DND-41 (cell line): ENCODE data around the gene GCC1.
A peak's percentile ranks its signal among the peaks of the same experiment; 100 is the strongest.

ENCODE experiments used
- ATAC-seq: fragments of 200-7000 bp; cut with Tn5 transposase; 3 replicates; pipeline ENCODE4 v1.9.1; 2021; ENCODE audit warnings: low read depth; ENCODE audit not compliant: insufficient read depth
- DNase-seq: peaks from one replicate; pipeline ENCODE4 v3.0.0-alpha.2; 2020
- H2AFZ ChIP-seq: 2 replicates; pipeline ENCODE4 v1.6.0; 2012; ENCODE audit warnings: low read depth, low read length
- H3K27ac ChIP-seq: 2 replicates; pipeline ENCODE4 v1.5.1; 2012; ENCODE audit warnings: low read length, inconsistent platforms
- H3K27me3 ChIP-seq: fragments of 200-600 bp; sonication (generic); 2 replicates; pipeline ENCODE4 v1.6.0; 2012; ENCODE audit warnings: low read length, mild to moderate bottlenecking, inconsistent platforms; ENCODE audit not compliant: insufficient read depth, poor library complexity
- H3K36me3 ChIP-seq: 2 replicates; pipeline ENCODE4 v1.5.1; 2012; ENCODE audit warnings: low read length, inconsistent platforms; ENCODE audit not compliant: insufficient read depth
- H3K4me1 ChIP-seq: 2 replicates; pipeline ENCODE4 v1.5.1; 2012; ENCODE audit warnings: mild to moderate bottlenecking, low read length; ENCODE audit not compliant: insufficient read depth
- H3K4me2 ChIP-seq: 2 replicates; pipeline ENCODE4 v1.6.0; 2012; ENCODE audit warnings: mild to moderate bottlenecking, moderate library complexity, low read length, inconsistent platforms; ENCODE audit not compliant: insufficient read depth
- H3K4me3 ChIP-seq, 2 experiments: fragments of 200-600 bp in 1 of 2; shearing (Covaris generic) in 1 of 2; 2 replicates each; pipeline ENCODE4 v1.5.1; 2012 to 2016; ENCODE audit warnings: inconsistent platforms in 2 of 2, low read length in 2 of 2, mild to moderate bottlenecking in 2 of 2, low read depth in 1 of 2, moderate library complexity in 1 of 2
- H3K79me2 ChIP-seq: 2 replicates; pipeline ENCODE4 v1.6.0; 2012; ENCODE audit warnings: low read length, inconsistent platforms; ENCODE audit not compliant: insufficient read depth
- H3K9ac ChIP-seq: 2 replicates; pipeline ENCODE4 v1.6.0; 2012; ENCODE audit warnings: low read depth, mild to moderate bottlenecking, inconsistent platforms, low read length, moderate library complexity
- H3K9me3 ChIP-seq: 2 replicates; pipeline ENCODE4 v1.5.1; 2012; ENCODE audit warnings: low read length, moderate library complexity, mild to moderate bottlenecking, inconsistent platforms; ENCODE audit not compliant: insufficient read depth, severe bottlenecking
- H4K20me1 ChIP-seq: 2 replicates; pipeline ENCODE4 v1.6.0; 2012; ENCODE audit warnings: low read length; ENCODE audit not compliant: insufficient read depth
- EZH2 ChIP-seq: IDR thresholded peaks from 3 replicates; pipeline ENCODE4 v1.6.1; 2012; ENCODE audit warnings: borderline replicate concordance, low read depth, mild to moderate bottlenecking, moderate library complexity, low read length, inconsistent platforms; ENCODE audit not compliant: severe bottlenecking
- TF ChIP-seq, protein P1 (sequence below): IDR thresholded peaks from 2 replicates; pipeline ENCODE4 v1.5.1; 2012; ENCODE audit warnings: borderline replicate concordance, low read length, moderate library complexity, mild to moderate bottlenecking; ENCODE audit not compliant: poor library complexity, severe bottlenecking; ENCODE audit errors: extremely low read depth

The GCC1 gene

DNA sequence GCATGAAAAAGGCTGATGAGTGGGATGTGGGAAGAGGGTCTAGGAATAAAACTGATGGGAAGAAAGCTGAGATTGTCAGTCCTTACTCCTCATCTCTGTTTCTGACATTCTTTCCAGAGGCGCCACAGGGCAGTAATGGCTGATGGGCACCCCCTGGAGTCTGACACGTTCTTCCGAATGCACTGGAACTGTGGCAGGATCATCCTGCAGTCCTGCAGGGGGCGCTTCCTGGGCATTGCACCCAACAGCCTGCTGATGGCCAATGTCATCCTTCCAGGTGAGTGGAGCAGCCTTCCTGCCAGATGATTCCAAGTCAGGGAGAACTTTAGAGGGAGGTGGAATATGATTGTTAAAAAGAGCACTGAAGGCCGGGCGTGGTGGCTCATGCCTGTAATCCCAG is 12.9 kb upstream of the GCC1 start:
- no peaks in the 10 kb centered on the region for H3K9me3 ChIP-seq
- no peaks in the 10 kb centered on the region; the same call in 1 of the 2 replicates for H4K20me1 ChIP-seq
- ATAC-seq (no peak), DNase-seq (no peak)
- H3K79me2 ChIP-seq, result no peaks in the 10 kb centered on the region
- no peak overlapping the region for H3K4me3 ChIP-seq
- H3K27ac ChIP-seq, result no peak overlapping the region
- H3K4me2 ChIP-seq, result no peak overlapping the region
- H3K9ac ChIP-seq, result no peak overlapping the region
- H2AFZ ChIP-seq, result no peak overlapping the region
- H3K36me3 ChIP-seq, result no peaks in the 10 kb centered on the region
- H3K4me1 ChIP-seq, result no peaks in the 10 kb centered on the region
- TF ChIP-seq, protein P1, sequence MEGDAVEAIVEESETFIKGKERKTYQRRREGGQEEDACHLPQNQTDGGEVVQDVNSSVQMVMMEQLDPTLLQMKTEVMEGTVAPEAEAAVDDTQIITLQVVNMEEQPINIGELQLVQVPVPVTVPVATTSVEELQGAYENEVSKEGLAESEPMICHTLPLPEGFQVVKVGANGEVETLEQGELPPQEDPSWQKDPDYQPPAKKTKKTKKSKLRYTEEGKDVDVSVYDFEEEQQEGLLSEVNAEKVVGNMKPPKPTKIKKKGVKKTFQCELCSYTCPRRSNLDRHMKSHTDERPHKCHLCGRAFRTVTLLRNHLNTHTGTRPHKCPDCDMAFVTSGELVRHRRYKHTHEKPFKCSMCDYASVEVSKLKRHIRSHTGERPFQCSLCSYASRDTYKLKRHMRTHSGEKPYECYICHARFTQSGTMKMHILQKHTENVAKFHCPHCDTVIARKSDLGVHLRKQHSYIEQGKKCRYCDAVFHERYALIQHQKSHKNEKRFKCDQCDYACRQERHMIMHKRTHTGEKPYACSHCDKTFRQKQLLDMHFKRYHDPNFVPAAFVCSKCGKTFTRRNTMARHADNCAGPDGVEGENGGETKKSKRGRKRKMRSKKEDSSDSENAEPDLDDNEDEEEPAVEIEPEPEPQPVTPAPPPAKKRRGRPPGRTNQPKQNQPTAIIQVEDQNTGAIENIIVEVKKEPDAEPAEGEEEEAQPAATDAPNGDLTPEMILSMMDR, result peak; percentile 29
- TF ChIP-seq EZH2, result no peak
- no peaks in the 10 kb centered on the region for H3K27me3 ChIP-seq

DNA sequence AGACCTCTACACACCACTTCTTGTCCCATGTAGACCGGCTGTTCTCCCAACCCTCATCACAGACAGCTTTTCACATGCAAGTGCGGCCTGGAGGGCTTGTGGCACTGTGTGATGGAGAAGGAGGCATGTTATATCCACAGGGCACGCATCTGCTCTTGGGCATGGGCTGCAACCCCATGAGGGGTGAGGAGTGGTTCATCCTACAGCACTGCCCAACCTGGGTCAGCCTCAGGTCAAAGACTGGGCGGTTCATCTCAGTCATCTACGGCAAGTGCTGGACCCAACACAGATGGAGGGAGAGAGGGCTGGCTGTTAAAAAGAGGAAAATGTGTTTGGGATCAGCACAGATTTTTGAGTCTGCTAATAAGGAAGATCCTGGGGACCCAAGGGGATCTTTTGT is 10.3 kb upstream of the GCC1 start:
- Histone ChIP-seq H3K79me2 (no peaks in the 10 kb centered on the region), H3K4me3 (no peak overlapping the region), H3K4me1 (no peaks in the 10 kb centered on the region), H4K20me1 (no peaks in the 10 kb centered on the region; the same call in 1 of the 2 replicates), H3K9ac (no peak overlapping the region), H3K9me3 (no peaks in the 10 kb centered on the region), H3K27ac (no peak overlapping the region), H3K36me3 (peaks cover 12% of the 10 kb centered on the region), H3K4me2 (no peak overlapping the region), H2AFZ (no peak overlapping the region), H3K27me3 (no peaks in the 10 kb centered on the region)
- TF ChIP-seq, protein P1, result no peak
- TF ChIP-seq EZH2, result no peak
- no peak for DNase-seq
- no peak for ATAC-seq

DNA sequence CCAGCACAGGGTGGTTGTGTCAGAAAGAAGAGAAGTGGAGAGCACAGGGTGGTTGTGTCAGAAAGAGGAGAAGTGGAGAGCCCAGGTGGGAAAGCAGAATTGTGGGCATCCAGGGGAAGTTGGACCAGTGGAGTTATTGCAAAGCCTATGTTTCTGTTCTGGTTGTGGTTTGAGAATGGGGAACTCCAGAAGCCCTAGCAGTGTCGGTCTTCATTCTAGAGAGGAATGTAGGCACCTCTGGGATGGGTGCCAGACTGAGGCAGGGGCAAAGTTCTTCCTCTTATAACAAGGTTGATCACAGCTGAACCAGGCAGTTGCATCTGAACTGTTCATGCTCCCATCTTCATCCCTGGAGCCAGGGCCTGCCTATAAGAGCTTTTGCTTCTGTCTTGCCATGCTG is 9.1 kb upstream of the GCC1 start:
- Histone ChIP-seq H3K4me2 (no peak overlapping the region), H3K36me3 (peaks cover 22% of the 10 kb centered on the region), H3K27ac (no peak overlapping the region), H3K9me3 (no peaks in the 10 kb centered on the region), H3K4me3 (no peak overlapping the region), H3K9ac (no peak overlapping the region), H3K79me2 (peaks cover 1% of the 10 kb centered on the region; the same call in 1 of the 2 replicates), H3K4me1 (peaks cover 6% of the 10 kb centered on the region), H4K20me1 (peaks cover under 1% of the 10 kb centered on the region; the same call in 1 of the 2 replicates), H3K27me3 (no peaks in the 10 kb centered on the region), H2AFZ (no peak overlapping the region; the same call in 1 of the 2 replicates)
- TF ChIP-seq, protein P1, result no peak
- TF ChIP-seq EZH2, result no peak
- no peak for DNase-seq
- ATAC-seq, result no peak

DNA sequence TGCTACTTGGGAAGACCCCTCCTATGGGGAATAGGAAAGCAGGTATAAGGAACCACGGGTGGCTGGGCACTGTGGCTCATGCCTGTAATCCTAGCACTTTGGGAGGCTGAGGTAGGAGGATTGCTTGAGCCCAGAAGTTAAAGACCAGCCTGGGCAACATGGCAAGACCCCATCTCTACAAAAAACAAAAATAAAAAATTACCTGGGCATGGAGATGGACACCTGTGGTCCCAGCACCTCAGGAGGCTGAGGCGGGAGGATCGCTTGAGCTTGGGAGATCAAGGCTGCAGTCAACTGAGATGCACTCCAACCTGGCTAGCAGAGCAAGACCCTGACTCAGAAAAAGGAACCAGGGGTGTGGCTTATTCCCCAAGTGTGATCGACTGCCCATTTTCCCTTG is 7.2 kb upstream of the GCC1 start:
- peaks cover 20% of the 10 kb centered on the region for H3K4me1 ChIP-seq

More for the DNA sequence above, 7.2 kb upstream of the GCC1 start:
- H3K4me3 ChIP-seq, result no peak overlapping the region
- no peak overlapping the region for H3K4me2 ChIP-seq
- no peak overlapping the region for H3K27ac ChIP-seq
- TF ChIP-seq EZH2, result no peak
- TF ChIP-seq, protein P1, result no peak
- ATAC-seq (no peak), DNase-seq (no peak)
- H3K79me2 ChIP-seq, result peaks cover 13% of the 10 kb centered on the region
- no peak overlapping the region for H2AFZ ChIP-seq
- no peaks in the 10 kb centered on the region for H3K9me3 ChIP-seq
- peaks cover 7% of the 10 kb centered on the region; the same call in 1 of the 2 replicates for H4K20me1 ChIP-seq
- H3K9ac ChIP-seq, result no peak overlapping the region
- peaks cover 23% of the 10 kb centered on the region for H3K36me3 ChIP-seq
- H3K27me3 ChIP-seq, result no peaks in the 10 kb centered on the region
